ENCODE results near the gene PALLD.

DNA sequence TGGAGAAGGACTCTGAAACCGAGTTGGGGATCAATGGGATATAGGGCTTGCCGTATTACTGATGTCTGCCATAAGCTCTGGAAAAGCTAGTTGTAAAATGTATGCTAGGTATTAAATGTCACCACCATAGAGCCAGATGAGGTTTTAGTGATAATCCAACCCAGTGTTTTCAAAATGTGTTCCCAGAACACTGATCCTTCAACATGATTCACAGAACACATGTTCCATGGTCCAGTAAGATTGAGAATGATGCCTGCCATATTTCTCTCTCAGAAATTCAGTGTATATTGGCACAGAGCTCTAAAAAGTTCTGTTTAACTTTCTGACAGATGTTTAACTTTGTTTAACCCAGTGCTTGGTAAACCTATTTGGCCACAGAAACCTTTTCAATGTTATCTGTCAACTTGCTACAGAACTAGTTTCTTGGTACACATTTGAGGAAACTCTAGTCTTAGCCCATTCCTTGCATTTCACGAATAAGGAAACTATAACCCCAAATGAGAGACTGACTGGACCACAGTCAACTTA lies 160.2 kb downstream of the PALLD start:
- TF ChIP-seq POLR2AphosphoS5 (IDR thresholded peaks at IDR 0.05; ENCODE audit: borderline replicate concordance, low read depth, low read length) (no peak), EZH2 (IDR thresholded peaks at IDR 0.05) (no peak)

All from SK-N-MC (cell line).